Skin of body (tissue), 2 donors: Measurements from ENCODE around the gene PLCB1. TPM values are rescaled to one million over a fixed set of nuclear protein-coding genes. Genes with fewer than 3 reads are reported as not detected.

Experiments used
- DNase-seq: peaks from one replicate; lab custom pipeline; 2025; lab: John Stamatoyannopoulos, UW
- total RNA-seq: library from RNA; depleted of rRNA; stranded (reverse); fragments of >200 nt; gene quantifications from one replicate; pipeline ENCODE4 v1.2.3, GENCODE V29; 2014

The PLCB1 gene
- total RNA-seq, 1 donor from 2014 or later, result 23.8 TPM

- DNase-seq, result peak; percentile 24
Observed at GRCh38 chr20:8757146-8757545, 625.1 kb downstream of the PLCB1 start.

GRCh38 chr20:8764344-8764962 is 632.4 kb downstream of the PLCB1 start:
- DNase-seq, result peak; percentile 12

GRCh38 chr20:8766868-8767390 is 634.9 kb downstream of the PLCB1 start:
- no peak for DNase-seq

GRCh38 chr20:8774412-8774811 is 642.3 kb downstream of the PLCB1 start:
- DNase-seq, result no peak

GRCh38 chr20:8777911-8778310 is 645.8 kb downstream of the PLCB1 start:
- no peak for DNase-seq

- no peak for DNase-seq
Observed at GRCh38 chr20:8778387-8778786, 646.3 kb downstream of the PLCB1 start.

- no peak for DNase-seq
Observed at GRCh38 chr20:8780915-8781314, 648.8 kb downstream of the PLCB1 start.

- DNase-seq, result no peak
Observed at GRCh38 chr20:8782804-8783203, 650.7 kb downstream of the PLCB1 start.

- DNase-seq, result no peak
Observed at GRCh38 chr20:8783734-8784133, 651.7 kb downstream of the PLCB1 start.

- no peak for DNase-seq
Observed at GRCh38 chr20:8786383-8786782, 654.3 kb downstream of the PLCB1 start.

GRCh38 chr20:8787090-8787489 is 655.0 kb downstream of the PLCB1 start:
- no peak for DNase-seq

- DNase-seq, result no peak
Observed at GRCh38 chr20:8788275-8788674, 656.2 kb downstream of the PLCB1 start.

GRCh38 chr20:8788831-8789230 is 656.8 kb downstream of the PLCB1 start:
- DNase-seq, result no peak

GRCh38 chr20:8790442-8791074 is 658.5 kb downstream of the PLCB1 start:
- DNase-seq, result peak; percentile 12

- DNase-seq, result no peak
Observed at GRCh38 chr20:8795404-8795803, 663.3 kb downstream of the PLCB1 start.

- peak; percentile 20 for DNase-seq
Observed at GRCh38 chr20:8796088-8796660, 664.1 kb downstream of the PLCB1 start.

GRCh38 chr20:8798505-8798904 is 666.4 kb downstream of the PLCB1 start:
- DNase-seq, result peak; percentile 38

GRCh38 chr20:8800089-8800488 is 668.0 kb downstream of the PLCB1 start:
- no peak for DNase-seq

GRCh38 chr20:8801686-8802085 is 669.6 kb downstream of the PLCB1 start:
- DNase-seq, result no peak

GRCh38 chr20:8803065-8803464 is 671.0 kb downstream of the PLCB1 start:
- no peak for DNase-seq

GRCh38 chr20:8803941-8804340 is 671.9 kb downstream of the PLCB1 start:
- no peak for DNase-seq

- no peak for DNase-seq
Observed at GRCh38 chr20:8805737-8806442, 673.8 kb downstream of the PLCB1 start.
